Fibroblast of lung (primary cell): ENCODE results near the gene CUEDC1. TPM values are rescaled to one million over a fixed set of nuclear protein-coding genes. Genes with fewer than 3 reads are reported as not detected.

Experiments
- DNase-seq, 2 donors: peaks; one replicate each; pipeline versions ENCODE4 v3.0.0 to v3.0.0-alpha.2; 2010; ENCODE audit warnings: low read depth in 2 of 2
- H2AFZ ChIP-seq: 2 replicates; pipeline ENCODE4 v1.5.1; 2012; ENCODE audit warnings: low read length, control low read depth, inconsistent platforms
- H3K27ac ChIP-seq: 2 replicates; pipeline ENCODE4 v1.5.1; 2011; ENCODE audit warnings: low read length, control low read depth; ENCODE audit not compliant: insufficient read depth
- H3K27me3 ChIP-seq: 2 replicates; pipeline ENCODE4 v1.5.1; 2011; ENCODE audit warnings: mild to moderate bottlenecking, low read length; ENCODE audit not compliant: control insufficient read depth, insufficient read depth
- H3K36me3 ChIP-seq: 2 replicates; pipeline ENCODE4 v1.5.1; 2011; ENCODE audit warnings: low read length; ENCODE audit not compliant: control insufficient read depth, insufficient read depth
- H3K4me1 ChIP-seq: 2 replicates; pipeline ENCODE4 v1.5.1; 2011; ENCODE audit warnings: low read length; ENCODE audit not compliant: control insufficient read depth, insufficient read depth; ENCODE audit errors: extremely low read depth
- H3K4me2 ChIP-seq: 2 replicates; pipeline ENCODE4 v1.5.1; 2011; ENCODE audit warnings: low read length, control low read depth; ENCODE audit not compliant: insufficient read depth; ENCODE audit errors: extremely low read depth
- H3K4me3 ChIP-seq, 4 experiments: fragments of 200-600 bp in 1 of 4; sonication (generic) in 1 of 4; replicated peaks in 1 of 4; 2 replicates each; pipeline ENCODE4 v1.5.1; 2011 to 2016; ENCODE audit warnings: low read length in 4 of 4, low read depth in 3 of 4, mild to moderate bottlenecking in 3 of 4, control low read depth in 2 of 4, inconsistent platforms in 1 of 4, mixed read lengths in 1 of 4; ENCODE audit not compliant: insufficient read depth in 1 of 4; ENCODE audit errors: control extremely low read depth in 1 of 4
- H3K79me2 ChIP-seq: 2 replicates; pipeline ENCODE4 v1.5.1; 2012; ENCODE audit warnings: mild to moderate bottlenecking, low read length, inconsistent platforms; ENCODE audit not compliant: control insufficient read depth, insufficient read depth
- H3K9ac ChIP-seq: 2 replicates; pipeline ENCODE4 v1.5.1; 2011; ENCODE audit warnings: mild to moderate bottlenecking, low read length, control low read depth; ENCODE audit not compliant: insufficient read depth
- H3K9me3 ChIP-seq: 2 replicates; pipeline ENCODE4 v1.5.1; 2012; ENCODE audit warnings: low read depth, low read length; ENCODE audit not compliant: control insufficient read depth, insufficient read depth
- H4K20me1 ChIP-seq: 2 replicates; pipeline ENCODE4 v1.5.1; 2011; ENCODE audit warnings: low read length; ENCODE audit not compliant: control insufficient read depth, insufficient read depth; ENCODE audit errors: extremely low read depth
- EZH2 ChIP-seq: IDR thresholded peaks from 2 replicates; pipeline ENCODE4 v1.5.1; 2012; ENCODE audit warnings: low read length, control low read depth, mild to moderate bottlenecking; ENCODE audit errors: missing control alignments
- polyA plus RNA-seq, 2 donors: library from polyadenylated mRNA; depleted of rRNA in 1 of 2; stranded (reverse) in 1 of 2; unstranded in 1 of 2; fragments of >200 nt; gene quantifications; 2 replicates each; pipeline ENCODE4 v1.2.1, GENCODE V29; 2011 to 2012; ENCODE audit warnings: missing spikeins in 1 of 2
- total RNA-seq: library from RNA; depleted of rRNA; stranded (reverse); fragments of >200 nt; gene quantifications from 2 replicates; pipeline ENCODE4 v1.2.1, GENCODE V29; 2014
- TF ChIP-seq, protein P1 (sequence below), 2 donors: IDR thresholded peaks in 1 of 2; conservative IDR thresholded peaks in 1 of 2; 1 replicate in 1 of 2; 2 replicates in 1 of 2; pipeline ENCODE4 v1.5.1; 2011 to 2012; ENCODE audit warnings: low read length in 2 of 2, control low read depth in 1 of 2, inconsistent platforms in 1 of 2, low read depth in 1 of 2, mild to moderate bottlenecking in 1 of 2

The CUEDC1 gene
- total and polyA plus RNA-seq, 2 donors (not counting 1 experiment from before 2014, with no cell fraction given), result 11.9 to 34.9 TPM

DNA sequence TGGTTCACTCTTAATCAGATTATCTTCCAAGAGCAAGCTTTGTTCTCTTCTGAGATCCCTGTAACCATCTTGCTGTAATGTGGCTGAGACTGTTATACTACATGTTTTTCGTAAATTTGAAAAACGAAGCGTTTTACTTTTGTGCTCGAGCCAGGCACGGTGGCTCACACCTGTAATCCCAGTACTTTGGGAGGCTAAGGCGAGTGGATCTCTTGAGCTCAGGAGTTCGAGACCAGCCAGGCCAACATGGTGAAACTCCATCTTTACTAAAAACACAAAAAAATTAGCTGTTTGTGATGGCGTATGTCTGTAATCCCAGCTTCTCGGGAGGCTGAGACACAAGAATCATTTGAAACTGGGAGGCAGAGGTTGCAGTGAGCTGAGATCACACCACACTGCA lies 7.8 kb downstream of the CUEDC1 start:
- Histone ChIP-seq H3K27ac (peak overlapping the region; percentile 90), H3K27me3 (no peaks in the 10 kb centered on the region), H3K9me3 (no peaks in the 10 kb centered on the region), H3K36me3 (no peaks in the 10 kb centered on the region), H3K4me1 (peaks cover 41% of the 10 kb centered on the region), H3K79me2 (peaks cover 45% of the 10 kb centered on the region), H3K9ac (peak overlapping the region; percentile 51), H3K4me2 (peak overlapping the region; percentile 98), H3K4me3 (peak overlapping the region; percentile 32 to 56 (median 52)), H4K20me1 (no peaks in the 10 kb centered on the region), H2AFZ (no peak overlapping the region)
- no peak for DNase-seq
- TF ChIP-seq, protein P1, sequence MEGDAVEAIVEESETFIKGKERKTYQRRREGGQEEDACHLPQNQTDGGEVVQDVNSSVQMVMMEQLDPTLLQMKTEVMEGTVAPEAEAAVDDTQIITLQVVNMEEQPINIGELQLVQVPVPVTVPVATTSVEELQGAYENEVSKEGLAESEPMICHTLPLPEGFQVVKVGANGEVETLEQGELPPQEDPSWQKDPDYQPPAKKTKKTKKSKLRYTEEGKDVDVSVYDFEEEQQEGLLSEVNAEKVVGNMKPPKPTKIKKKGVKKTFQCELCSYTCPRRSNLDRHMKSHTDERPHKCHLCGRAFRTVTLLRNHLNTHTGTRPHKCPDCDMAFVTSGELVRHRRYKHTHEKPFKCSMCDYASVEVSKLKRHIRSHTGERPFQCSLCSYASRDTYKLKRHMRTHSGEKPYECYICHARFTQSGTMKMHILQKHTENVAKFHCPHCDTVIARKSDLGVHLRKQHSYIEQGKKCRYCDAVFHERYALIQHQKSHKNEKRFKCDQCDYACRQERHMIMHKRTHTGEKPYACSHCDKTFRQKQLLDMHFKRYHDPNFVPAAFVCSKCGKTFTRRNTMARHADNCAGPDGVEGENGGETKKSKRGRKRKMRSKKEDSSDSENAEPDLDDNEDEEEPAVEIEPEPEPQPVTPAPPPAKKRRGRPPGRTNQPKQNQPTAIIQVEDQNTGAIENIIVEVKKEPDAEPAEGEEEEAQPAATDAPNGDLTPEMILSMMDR (conservative IDR thresholded peaks at IDR 0.05 in 1 of 2, IDR thresholded peaks at IDR 0.05 in 1 of 2; ENCODE audit: low read depth in 1 of 2, low read length in 2 of 2), result no peak
- no peak for TF ChIP-seq EZH2

DNA sequence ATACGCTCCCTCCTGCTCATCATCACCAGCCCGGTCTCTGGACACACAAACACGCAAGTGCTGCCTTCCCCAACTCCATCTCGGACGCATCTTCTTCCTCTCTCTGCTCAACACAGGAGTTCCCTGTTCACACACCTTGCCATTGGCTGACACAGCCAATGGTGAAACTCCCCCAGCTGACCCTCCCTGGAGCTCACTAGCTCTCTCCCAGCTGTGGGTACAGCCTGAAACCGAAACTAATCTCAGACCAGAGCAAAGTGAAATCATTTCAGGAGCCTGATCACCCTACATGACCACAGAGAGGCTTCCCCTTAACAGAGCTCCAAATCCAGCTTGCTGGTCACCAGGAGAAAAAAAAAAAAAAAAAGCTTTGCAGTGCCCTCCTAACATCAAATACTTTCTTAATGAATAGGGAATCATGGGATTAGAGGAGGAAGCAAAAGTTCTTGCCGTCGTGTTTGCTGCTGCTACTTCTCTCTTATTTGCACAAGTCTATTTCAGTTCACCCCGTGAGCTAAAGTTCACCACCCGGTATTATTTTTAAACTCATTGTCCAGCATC lies 8.3 kb downstream of the CUEDC1 start:
- Histone ChIP-seq H3K9me3 (no peaks in the 10 kb centered on the region), H3K79me2 (peaks cover 45% of the 10 kb centered on the region), H3K27me3 (no peaks in the 10 kb centered on the region), H4K20me1 (no peaks in the 10 kb centered on the region), H3K27ac (peak overlapping the region; percentile 90), H3K36me3 (no peaks in the 10 kb centered on the region), H3K9ac (peak overlapping the region; percentile 54), H3K4me2 (peak overlapping the region; percentile 98), H3K4me3 (peak overlapping the region; percentile 32 to 56 (median 52)), H3K4me1 (peaks cover 43% of the 10 kb centered on the region), H2AFZ (no peak overlapping the region)
- TF ChIP-seq EZH2, result no peak
- TF ChIP-seq, protein P1 (conservative IDR thresholded peaks at IDR 0.05 in 1 of 2, IDR thresholded peaks at IDR 0.05 in 1 of 2; ENCODE audit: low read depth in 1 of 2, low read length in 2 of 2), result no peak
- peak; percentile 71 to 78 for DNase-seq

DNA sequence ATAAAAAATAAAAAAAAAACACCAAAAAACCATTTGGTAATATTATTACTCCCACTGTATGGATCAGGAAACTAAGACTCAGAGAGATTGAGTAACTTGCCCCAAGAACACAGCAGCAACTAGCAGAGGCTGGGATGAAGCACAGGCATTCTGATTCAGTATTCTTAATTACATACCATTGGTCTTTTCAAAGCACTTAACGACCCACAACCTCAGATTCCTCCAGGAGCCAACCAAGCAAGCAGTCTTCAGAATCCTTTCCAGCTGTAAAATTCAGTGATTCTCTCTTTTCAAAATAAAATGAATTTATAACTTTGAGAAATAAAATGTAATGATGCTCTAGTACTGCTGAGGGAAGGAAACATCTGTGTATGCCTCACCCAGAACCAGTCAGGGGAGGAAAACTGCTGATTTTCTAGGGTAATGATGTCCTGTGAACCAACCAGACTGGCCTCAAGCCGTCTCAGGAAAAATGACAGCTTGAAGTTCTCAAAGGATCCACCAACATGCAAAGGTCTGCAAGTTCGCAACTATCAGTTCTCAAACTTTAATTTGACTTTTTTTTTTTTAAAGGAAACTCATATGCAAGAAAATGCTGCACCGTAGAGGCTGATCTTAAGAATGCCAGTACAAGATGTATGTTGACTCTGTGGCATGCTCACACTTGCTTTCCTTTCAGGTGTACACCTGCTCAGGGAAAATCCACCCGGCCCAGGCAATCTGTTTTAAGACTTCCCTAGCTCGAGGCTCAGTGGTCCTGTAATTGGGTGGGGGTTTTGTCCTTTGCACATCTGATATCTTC lies 9.0 kb downstream of the CUEDC1 start:
- H4K20me1 ChIP-seq, result no peaks in the 10 kb centered on the region
- peak overlapping the region; percentile 54 for H3K9ac ChIP-seq
- H3K27ac ChIP-seq, result peak overlapping the region; percentile 90
- peak overlapping the region; percentile 32 to 56 (median 52) for H3K4me3 ChIP-seq
- no peaks in the 10 kb centered on the region for H3K9me3 ChIP-seq
- no peak for TF ChIP-seq EZH2
- TF ChIP-seq, protein P1 (conservative IDR thresholded peaks at IDR 0.05 in 1 of 2, IDR thresholded peaks at IDR 0.05 in 1 of 2; ENCODE audit: low read depth in 1 of 2, low read length in 2 of 2), result no peak
- peak; percentile 42 to 70 for DNase-seq
- H3K36me3 ChIP-seq, result no peaks in the 10 kb centered on the region
- H3K27me3 ChIP-seq, result no peaks in the 10 kb centered on the region
- H3K4me2 ChIP-seq, result peak overlapping the region; percentile 98
- peaks cover 46% of the 10 kb centered on the region for H3K4me1 ChIP-seq
- H3K79me2 ChIP-seq, result peaks cover 47% of the 10 kb centered on the region
- no peak overlapping the region for H2AFZ ChIP-seq
